ENCODE measurements around the gene PRKAG2.

Gene PRKAG2

DNA sequence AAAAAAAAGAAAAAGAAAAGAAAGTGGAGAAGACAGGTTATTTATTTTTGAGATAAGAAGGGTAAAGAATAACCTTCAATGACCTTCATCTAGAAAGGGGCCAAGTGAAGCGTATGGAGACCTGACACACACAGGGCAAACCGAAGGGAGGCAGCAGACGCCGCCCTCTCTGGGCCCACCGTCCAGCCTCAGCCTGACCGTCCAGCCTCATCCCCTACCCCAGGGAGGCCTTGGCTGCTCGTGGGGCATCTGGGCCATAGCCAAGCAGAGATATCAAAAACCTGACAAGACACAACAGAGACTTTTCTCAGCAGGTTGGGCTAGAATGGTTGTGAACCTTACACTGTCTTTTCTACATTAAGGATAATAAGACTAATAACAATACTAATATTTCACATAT is 10.9 kb downstream of the PRKAG2 start:
- peaks cover 35% of the 10 kb centered on the region for H3K4me1 ChIP-seq (ENCODE audit: control insufficient read depth, insufficient read depth, low read length)
- H3K4me3 ChIP-seq (ENCODE audit: low read length) = no peak overlapping the region

DNA sequence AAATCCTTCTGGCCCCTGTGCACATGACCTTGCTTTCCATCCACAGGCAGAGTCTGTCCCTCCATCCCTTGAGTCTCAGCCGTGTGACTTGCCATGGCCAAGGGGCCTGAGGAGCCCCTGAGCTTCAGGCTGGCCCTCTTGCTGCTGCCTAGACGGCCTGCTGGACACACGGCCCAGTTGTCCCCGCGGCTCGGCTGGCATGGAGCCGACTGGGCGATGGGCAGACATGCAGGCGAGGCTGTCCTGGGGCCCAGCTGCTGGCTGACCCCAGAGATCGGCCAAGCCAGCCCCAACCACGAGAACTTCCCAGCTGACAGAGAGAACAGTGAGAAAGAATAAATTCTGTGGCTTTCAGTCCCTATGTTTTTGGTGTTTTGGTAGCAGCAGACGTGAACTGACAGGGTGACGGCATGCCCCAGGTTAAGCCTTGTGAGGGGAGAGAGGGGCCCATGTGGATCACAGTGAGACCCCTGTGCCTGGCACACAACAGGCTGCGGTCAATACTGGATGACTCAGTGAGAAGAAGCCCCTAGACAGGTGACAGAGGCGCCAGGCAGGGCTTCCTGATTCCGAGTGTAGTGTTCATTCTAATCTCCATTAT is 11.7 kb downstream of the PRKAG2 start:
- H3K4me1 ChIP-seq (ENCODE audit: control insufficient read depth, insufficient read depth, low read length) = peaks cover 43% of the 10 kb centered on the region
- H3K4me3 ChIP-seq (ENCODE audit: low read length) = no peak overlapping the region
- no peaks in the 10 kb centered on the region for H3K9me3 ChIP-seq (ENCODE audit: control insufficient read depth, low read length)
- no peaks in the 10 kb centered on the region for H3K27me3 ChIP-seq (ENCODE audit: control insufficient read depth, insufficient read depth, low read length)
- no peaks in the 10 kb centered on the region for H3K36me3 ChIP-seq (ENCODE audit: control insufficient read depth, insufficient read depth, low read length)
- no peak overlapping the region for H3K9ac ChIP-seq (ENCODE audit: low read length)

More for the DNA sequence above, 10.9 kb downstream of the PRKAG2 start:
- no peaks in the 10 kb centered on the region for H3K27me3 ChIP-seq (ENCODE audit: control insufficient read depth, insufficient read depth, low read length)
- no peaks in the 10 kb centered on the region for H3K36me3 ChIP-seq (ENCODE audit: control insufficient read depth, insufficient read depth, low read length)
- no peak overlapping the region for H3K9ac ChIP-seq (ENCODE audit: low read length)
- H3K9me3 ChIP-seq (ENCODE audit: control insufficient read depth, low read length) = no peaks in the 10 kb centered on the region

DNA sequence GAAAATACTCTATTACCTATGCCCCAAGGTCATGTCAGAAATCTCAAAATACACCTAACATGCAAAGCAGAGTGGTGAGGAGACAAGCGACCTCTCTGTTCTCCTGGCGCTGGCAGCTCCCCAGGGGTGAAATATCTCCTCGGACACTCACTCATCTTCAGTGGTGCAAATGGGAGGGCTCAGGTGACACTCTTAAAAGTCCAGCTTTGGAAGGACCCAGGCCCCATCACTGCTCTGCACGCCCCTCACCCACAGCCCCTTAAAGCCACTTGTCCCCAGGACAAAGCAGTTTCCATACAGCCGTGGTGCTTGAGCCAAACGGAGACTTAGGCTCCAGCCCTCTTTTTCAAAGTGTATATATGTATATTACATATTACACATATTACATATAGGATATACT is 12.4 kb downstream of the PRKAG2 start:
- H3K9me3 ChIP-seq (ENCODE audit: control insufficient read depth, low read length) = no peaks in the 10 kb centered on the region
- H3K36me3 ChIP-seq (ENCODE audit: control insufficient read depth, insufficient read depth, low read length) = peaks cover 6% of the 10 kb centered on the region
- H3K4me3 ChIP-seq (ENCODE audit: low read length) = no peak overlapping the region
- peaks cover 42% of the 10 kb centered on the region for H3K4me1 ChIP-seq (ENCODE audit: control insufficient read depth, insufficient read depth, low read length)
- H3K9ac ChIP-seq (ENCODE audit: low read length) = no peak overlapping the region
- H3K27me3 ChIP-seq (ENCODE audit: control insufficient read depth, insufficient read depth, low read length) = no peaks in the 10 kb centered on the region

DNA sequence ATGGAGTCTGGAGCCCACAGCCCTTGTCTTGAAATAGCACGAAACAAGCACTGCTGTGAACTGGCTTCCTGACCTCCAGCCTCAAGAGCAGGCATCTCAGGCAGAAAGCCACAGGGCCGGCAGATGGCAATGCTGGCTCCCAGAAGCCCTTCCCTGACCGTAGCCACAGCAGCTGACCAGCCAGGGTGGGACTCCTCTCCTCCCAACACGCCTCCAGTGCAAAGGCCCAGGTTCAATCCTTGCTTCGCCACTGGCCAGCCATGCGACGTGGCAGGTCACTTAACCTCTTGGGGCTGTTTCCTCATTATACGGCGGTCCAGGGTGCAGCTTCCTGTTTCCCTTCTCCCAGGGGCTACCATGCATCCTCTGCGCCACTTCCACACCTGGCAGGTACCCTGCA is 12.8 kb downstream of the PRKAG2 start:
- H3K9me3 ChIP-seq (ENCODE audit: control insufficient read depth, low read length) = no peaks in the 10 kb centered on the region
- no peak overlapping the region for H3K9ac ChIP-seq (ENCODE audit: low read length)

DNA sequence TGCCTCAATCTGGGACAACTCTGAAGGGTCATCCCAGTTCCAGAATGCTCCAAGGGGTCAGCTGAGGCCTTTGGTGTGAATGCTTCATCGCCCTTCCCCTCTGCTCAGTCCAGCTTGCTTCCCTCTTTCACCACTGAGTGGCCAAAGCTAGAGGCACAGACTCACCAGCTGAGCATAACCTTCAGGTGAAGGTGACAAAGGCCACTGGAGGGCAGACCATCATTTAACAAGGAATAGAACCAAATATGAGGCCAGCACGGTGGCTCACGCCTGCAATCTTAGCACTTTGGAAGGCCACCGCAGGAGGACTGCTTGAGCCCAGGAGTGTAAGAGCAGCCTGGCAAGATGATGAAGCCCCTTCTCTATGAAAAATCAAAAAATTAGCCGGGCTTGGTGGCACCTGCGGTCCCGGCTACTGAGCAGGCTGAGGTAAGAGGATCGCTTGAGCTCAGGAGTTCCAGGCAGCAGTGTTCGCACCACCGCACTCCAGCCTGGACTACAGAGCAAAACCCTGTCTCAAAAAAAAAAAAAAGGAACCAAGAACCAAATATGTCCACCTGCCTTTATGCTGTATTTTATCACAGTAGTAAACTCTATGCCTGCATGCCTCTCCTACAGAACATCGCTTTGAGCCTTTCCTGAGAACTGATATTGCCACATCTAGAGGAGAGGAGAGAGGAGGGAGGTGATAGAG is 13.4 kb downstream of the PRKAG2 start:
- Histone ChIP-seq H3K4me1 (ENCODE audit: control insufficient read depth, insufficient read depth, low read length) (peaks cover 32% of the 10 kb centered on the region), H3K9ac (ENCODE audit: low read length) (no peak overlapping the region), H3K36me3 (ENCODE audit: control insufficient read depth, insufficient read depth, low read length) (peaks cover 9% of the 10 kb centered on the region)

More for the DNA sequence above, 12.8 kb downstream of the PRKAG2 start:
- Histone ChIP-seq H3K27me3 (ENCODE audit: control insufficient read depth, insufficient read depth, low read length) (no peaks in the 10 kb centered on the region), H3K36me3 (ENCODE audit: control insufficient read depth, insufficient read depth, low read length) (peaks cover 9% of the 10 kb centered on the region), H3K4me1 (ENCODE audit: control insufficient read depth, insufficient read depth, low read length) (peaks cover 37% of the 10 kb centered on the region), H3K4me3 (ENCODE audit: low read length) (no peak overlapping the region)

DNA sequence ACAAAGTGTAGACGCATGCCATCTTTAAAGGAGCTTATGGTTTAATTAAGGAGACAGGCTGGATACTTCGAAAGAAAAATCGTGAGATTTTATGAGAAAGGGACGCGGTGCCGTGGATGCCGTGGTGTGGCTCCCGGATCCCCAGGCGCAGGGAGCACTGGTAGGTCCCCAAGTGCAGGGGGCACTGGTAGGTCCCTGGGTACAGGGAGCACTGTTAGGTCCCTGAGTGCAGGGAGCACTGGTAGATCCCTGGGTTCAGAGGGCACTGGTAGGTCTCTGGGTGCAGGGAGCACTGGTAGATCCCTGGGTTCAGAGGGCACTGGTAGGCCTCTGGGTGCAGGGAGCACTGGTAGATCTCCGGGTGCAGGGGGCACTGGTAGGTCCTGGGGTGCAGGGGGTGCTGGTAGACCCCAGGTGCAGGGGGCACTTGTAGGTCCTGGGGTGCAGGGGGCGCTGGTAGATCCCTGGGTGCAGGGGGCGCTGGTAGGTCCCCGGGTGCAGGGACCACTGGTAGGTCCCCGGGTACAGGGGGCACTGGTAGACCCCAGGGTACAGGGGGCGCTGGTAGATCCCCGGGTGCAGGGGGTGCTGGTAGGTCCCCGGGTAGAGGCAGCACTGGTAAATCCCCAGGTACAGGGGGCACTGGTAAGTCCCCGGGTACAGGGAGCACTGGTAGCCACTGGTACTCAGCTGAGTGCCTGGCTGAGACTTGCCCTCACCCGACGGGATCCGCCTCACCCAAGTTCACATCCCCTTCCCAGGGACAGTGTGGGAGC is 14.1 kb downstream of the PRKAG2 start:
- H3K9me3 ChIP-seq (ENCODE audit: control insufficient read depth, low read length) = no peaks in the 10 kb centered on the region
- H3K9ac ChIP-seq (ENCODE audit: low read length) = no peak overlapping the region
- no peaks in the 10 kb centered on the region for H3K27me3 ChIP-seq (ENCODE audit: control insufficient read depth, insufficient read depth, low read length)
- peaks cover 9% of the 10 kb centered on the region for H3K36me3 ChIP-seq (ENCODE audit: control insufficient read depth, insufficient read depth, low read length)
- H3K4me3 ChIP-seq (ENCODE audit: low read length) = no peak overlapping the region
- H3K4me1 ChIP-seq (ENCODE audit: control insufficient read depth, insufficient read depth, low read length) = peaks cover 24% of the 10 kb centered on the region

More for the DNA sequence above, 13.4 kb downstream of the PRKAG2 start:
- Histone ChIP-seq H3K4me3 (ENCODE audit: low read length) (no peak overlapping the region), H3K9me3 (ENCODE audit: control insufficient read depth, low read length) (no peaks in the 10 kb centered on the region), H3K27me3 (ENCODE audit: control insufficient read depth, insufficient read depth, low read length) (no peaks in the 10 kb centered on the region)

DNA sequence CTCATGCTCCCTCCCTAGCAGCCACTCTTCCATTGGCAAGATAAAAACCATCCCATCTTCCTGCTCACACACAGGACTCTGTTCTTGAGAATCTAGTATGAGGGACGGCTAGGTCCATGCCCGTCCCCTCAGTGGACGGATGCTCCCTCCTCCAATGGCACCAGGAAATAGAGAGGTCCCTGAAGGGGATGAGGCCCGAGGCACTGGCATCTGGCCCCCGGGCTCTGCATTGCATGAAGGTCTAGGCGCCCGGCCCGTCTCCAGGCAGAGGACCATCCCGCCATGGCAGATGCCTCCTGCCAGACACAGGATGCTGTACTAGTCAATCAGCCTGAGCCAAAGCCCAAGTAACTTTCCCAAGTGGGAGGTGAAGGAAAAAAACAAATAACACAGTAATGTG is 15.0 kb downstream of the PRKAG2 start:
- no peaks in the 10 kb centered on the region for H3K27me3 ChIP-seq (ENCODE audit: control insufficient read depth, insufficient read depth, low read length)
- no peaks in the 10 kb centered on the region for H3K9me3 ChIP-seq (ENCODE audit: control insufficient read depth, low read length)
- no peak overlapping the region for H3K9ac ChIP-seq (ENCODE audit: low read length)
- H3K4me1 ChIP-seq (ENCODE audit: control insufficient read depth, insufficient read depth, low read length) = peaks cover 21% of the 10 kb centered on the region
- H3K4me3 ChIP-seq (ENCODE audit: low read length) = no peak overlapping the region
- H3K36me3 ChIP-seq (ENCODE audit: control insufficient read depth, insufficient read depth, low read length) = peaks cover 9% of the 10 kb centered on the region

DNA sequence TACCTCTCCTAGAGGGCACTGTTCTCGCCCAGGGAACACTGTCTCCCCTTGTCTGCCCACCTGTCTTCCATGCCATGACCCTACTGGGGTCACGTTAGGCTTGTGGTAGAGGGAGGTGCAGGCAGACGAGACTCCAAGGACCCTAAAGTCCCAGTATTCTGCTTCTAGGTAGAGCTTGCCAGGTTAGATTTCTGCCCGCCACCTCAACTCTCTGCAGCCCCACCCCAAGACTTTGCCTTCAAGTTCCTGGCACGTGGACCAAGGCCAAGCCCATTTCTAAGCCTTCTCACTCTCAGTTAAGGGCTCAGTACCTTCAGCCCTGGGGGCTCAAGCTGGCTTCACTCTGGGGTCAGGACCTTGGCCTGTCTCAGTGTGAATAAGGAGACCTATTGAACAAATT is 16.1 kb downstream of the PRKAG2 start:
- Histone ChIP-seq H3K9ac (ENCODE audit: low read length) (no peak overlapping the region), H3K9me3 (ENCODE audit: control insufficient read depth, low read length) (no peaks in the 10 kb centered on the region), H3K27me3 (ENCODE audit: control insufficient read depth, insufficient read depth, low read length) (no peaks in the 10 kb centered on the region), H3K36me3 (ENCODE audit: control insufficient read depth, insufficient read depth, low read length) (peaks cover 9% of the 10 kb centered on the region), H3K4me1 (ENCODE audit: control insufficient read depth, insufficient read depth, low read length) (peaks cover 22% of the 10 kb centered on the region), H3K4me3 (ENCODE audit: low read length) (no peak overlapping the region)

DNA sequence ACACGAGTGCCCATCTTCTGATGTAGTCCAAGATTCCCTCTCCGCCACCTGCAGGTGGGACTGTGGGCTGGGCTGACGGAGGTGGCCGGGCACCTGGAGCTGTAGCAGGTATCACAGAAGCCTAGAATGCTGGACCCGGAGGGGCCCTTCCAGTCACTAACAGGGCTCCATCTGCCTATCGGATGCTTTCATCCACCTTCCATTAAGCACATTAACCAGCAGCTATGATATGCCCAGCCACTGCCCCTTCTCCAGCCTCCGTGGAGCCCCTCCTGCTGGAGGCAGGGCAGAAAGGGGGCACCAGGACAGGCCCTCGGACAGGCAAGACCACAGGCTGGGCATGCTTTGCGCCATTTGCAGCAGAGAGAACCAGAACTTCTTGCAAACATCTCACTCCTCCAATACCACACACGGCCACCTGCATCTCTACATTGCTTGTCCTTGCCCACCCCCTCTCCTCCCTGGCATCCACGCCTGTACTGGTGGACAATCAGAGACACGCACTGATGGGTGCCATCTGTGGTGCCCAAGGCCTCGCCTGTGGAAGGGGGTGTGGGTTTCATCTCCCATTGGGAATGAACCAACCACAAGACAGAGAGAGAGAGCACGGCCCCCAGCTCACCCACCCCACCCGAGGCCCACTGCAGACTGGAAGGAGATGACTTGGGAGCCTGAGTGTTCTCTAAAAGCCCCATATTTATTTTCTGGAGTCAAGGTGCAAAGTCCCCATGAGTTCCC is 16.8 kb downstream of the PRKAG2 start:
- Histone ChIP-seq H3K9ac (ENCODE audit: low read length) (no peak overlapping the region), H3K4me1 (ENCODE audit: control insufficient read depth, insufficient read depth, low read length) (peaks cover 28% of the 10 kb centered on the region), H3K36me3 (ENCODE audit: control insufficient read depth, insufficient read depth, low read length) (peaks cover 9% of the 10 kb centered on the region), H3K27me3 (ENCODE audit: control insufficient read depth, insufficient read depth, low read length) (no peaks in the 10 kb centered on the region), H3K9me3 (ENCODE audit: control insufficient read depth, low read length) (no peaks in the 10 kb centered on the region), H3K4me3 (ENCODE audit: low read length) (no peak overlapping the region)

DNA sequence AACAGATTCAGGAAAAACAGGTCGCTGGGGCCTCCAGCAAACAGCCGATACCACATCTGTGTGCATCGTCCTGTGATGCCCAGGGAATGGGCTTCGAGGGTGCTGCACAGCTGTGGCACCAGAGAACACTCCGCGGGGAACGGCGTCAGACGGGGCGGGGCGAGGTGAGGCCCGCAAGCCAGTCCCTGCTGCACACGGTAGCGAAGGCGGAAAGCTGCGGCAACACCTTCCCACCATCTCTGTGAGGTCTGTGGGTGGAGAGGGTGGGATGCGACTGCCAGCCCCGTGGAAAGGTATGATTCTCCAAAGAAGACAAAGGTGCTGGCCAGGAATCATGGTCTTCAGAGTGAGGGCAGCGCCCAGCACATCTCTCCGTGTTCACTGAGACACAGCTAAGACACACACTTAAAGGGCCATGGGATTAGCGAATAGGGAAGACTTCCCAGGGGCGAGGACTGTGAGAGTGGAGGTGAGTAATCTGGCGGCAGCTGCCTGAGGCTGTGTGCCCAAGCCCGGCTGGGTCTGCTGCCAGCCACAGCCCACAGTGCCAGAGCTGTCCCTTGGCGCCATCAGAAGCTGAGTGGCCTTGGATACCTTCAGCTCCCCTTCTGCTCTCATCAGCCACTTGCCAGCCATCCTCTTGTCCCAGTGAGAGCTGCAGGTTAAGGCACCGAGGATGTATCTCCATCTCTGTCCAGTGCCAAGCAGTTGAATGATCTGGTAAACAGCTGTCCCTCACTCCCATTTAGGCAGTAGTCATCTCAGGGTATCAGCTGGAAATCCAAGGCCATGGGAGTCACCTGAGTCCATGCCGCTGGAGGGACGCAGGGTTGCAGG is 17.6 kb downstream of the PRKAG2 start:
- no peaks in the 10 kb centered on the region for H3K27me3 ChIP-seq (ENCODE audit: control insufficient read depth, insufficient read depth, low read length)
- H3K4me3 ChIP-seq (ENCODE audit: low read length) = no peak overlapping the region
- no peaks in the 10 kb centered on the region for H3K9me3 ChIP-seq (ENCODE audit: control insufficient read depth, low read length)
- H3K9ac ChIP-seq (ENCODE audit: low read length) = no peak overlapping the region
- peaks cover 30% of the 10 kb centered on the region for H3K4me1 ChIP-seq (ENCODE audit: control insufficient read depth, insufficient read depth, low read length)
- H3K36me3 ChIP-seq (ENCODE audit: control insufficient read depth, insufficient read depth, low read length) = peaks cover 9% of the 10 kb centered on the region

DNA sequence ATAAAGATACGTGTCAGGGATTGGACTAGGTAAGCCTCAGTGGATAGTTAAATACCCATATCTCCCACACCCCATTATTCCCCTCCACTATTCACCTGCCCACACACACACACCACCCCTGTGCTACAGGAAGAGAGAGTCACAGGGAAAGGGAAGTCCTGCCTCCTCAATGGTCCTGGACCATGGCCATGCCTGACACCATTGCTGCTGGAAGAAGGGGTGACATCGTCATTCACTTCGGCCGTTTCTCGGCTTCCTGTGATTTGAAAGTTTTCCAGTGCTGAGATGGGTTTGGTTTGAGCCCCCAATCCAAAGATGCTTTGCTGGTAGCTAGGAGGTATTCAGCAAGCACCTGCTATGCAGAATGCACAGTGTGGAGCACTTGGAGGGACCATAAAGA is 18.5 kb downstream of the PRKAG2 start:
- Histone ChIP-seq H3K9ac (ENCODE audit: low read length) (no peak overlapping the region), H3K27me3 (ENCODE audit: control insufficient read depth, insufficient read depth, low read length) (no peaks in the 10 kb centered on the region), H3K36me3 (ENCODE audit: control insufficient read depth, insufficient read depth, low read length) (peaks cover 9% of the 10 kb centered on the region), H3K4me3 (ENCODE audit: low read length) (no peak overlapping the region), H3K4me1 (ENCODE audit: control insufficient read depth, insufficient read depth, low read length) (peaks cover 24% of the 10 kb centered on the region), H3K9me3 (ENCODE audit: control insufficient read depth, low read length) (no peaks in the 10 kb centered on the region)

Data from mucosa of stomach (tissue), 1 donor.